Measurements from ENCODE around the gene THAP4.

DNA sequence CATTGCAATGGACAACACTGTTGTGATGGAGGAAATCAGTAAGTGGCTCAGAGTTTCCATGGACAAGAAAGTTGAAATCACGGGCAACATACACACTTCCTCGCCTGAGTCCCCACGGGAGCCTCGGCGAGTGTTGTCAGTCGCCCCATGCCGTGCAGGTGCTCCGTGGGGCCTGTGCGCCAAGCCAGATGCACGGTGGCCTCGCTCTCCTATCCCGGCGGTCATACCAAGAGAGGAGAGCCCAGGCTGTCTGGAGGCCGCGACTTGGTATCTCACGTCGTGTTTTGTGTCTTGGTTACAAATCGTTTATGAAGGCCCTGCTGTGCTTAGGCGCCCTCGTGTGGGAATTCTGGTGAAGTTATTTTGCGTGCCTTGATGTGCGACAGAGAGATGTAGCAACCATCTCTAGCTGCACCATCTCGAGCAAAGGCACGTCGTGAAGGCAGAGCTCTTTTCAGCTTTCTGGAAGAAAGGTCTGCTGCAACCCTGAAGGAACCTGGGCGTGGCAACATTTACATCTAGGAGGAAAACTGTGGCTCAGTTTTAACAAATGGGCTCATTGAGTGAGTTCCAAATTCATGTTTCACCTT is 22.3 kb upstream of the THAP4 start:
- TF ChIP-seq, protein P1, sequence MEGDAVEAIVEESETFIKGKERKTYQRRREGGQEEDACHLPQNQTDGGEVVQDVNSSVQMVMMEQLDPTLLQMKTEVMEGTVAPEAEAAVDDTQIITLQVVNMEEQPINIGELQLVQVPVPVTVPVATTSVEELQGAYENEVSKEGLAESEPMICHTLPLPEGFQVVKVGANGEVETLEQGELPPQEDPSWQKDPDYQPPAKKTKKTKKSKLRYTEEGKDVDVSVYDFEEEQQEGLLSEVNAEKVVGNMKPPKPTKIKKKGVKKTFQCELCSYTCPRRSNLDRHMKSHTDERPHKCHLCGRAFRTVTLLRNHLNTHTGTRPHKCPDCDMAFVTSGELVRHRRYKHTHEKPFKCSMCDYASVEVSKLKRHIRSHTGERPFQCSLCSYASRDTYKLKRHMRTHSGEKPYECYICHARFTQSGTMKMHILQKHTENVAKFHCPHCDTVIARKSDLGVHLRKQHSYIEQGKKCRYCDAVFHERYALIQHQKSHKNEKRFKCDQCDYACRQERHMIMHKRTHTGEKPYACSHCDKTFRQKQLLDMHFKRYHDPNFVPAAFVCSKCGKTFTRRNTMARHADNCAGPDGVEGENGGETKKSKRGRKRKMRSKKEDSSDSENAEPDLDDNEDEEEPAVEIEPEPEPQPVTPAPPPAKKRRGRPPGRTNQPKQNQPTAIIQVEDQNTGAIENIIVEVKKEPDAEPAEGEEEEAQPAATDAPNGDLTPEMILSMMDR (IDR thresholded peaks at IDR 0.05) = peak; percentile 20; the same call in 1 of the 2 replicates
- TF ChIP-seq JUN (CRISPR knock-in tag; IDR thresholded peaks at IDR 0.05) = no peak

All from WTC11 (cell line).